Measurements from ENCODE around the gene ARSB. TPM values are rescaled to one million over a fixed set of nuclear protein-coding genes. Genes with fewer than 3 reads are reported as not detected.
A peak's percentile ranks its signal among the peaks of the same experiment; 100 is the strongest.

The ARSB gene
- total RNA-seq, 1 donor, result 38.4 TPM

GRCh38 chr5:78974011-78974410, 11.1 kb downstream of the ARSB start:
- Histone ChIP-seq H3K4me3 (ENCODE audit: insufficient read depth, low read length) (no peak overlapping the region), H4K20me1 (ENCODE audit: insufficient read depth, low read length) (no peaks in the 10 kb centered on the region), H3K9me3 (ENCODE audit: low read depth, low read length) (no peaks in the 10 kb centered on the region), H3K27me3 (ENCODE audit: insufficient read depth, low read length) (no peaks in the 10 kb centered on the region), H3K27ac (ENCODE audit: low read depth, low read length) (no peak overlapping the region), H3K4me1 (ENCODE audit: insufficient read depth, low read length) (peaks cover 8% of the 10 kb centered on the region), H3K36me3 (ENCODE audit: insufficient read depth, low read length) (no peaks in the 10 kb centered on the region), H3K4me2 (ENCODE audit: insufficient read depth, low read length) (no peak overlapping the region), H2AFZ (ENCODE audit: low read length) (no peak overlapping the region), H3K79me2 (ENCODE audit: insufficient read depth, low read length) (peaks cover 56% of the 10 kb centered on the region)
- no peak for DNase-seq (ENCODE audit: insufficient read length, low spot score, missing footprints)
- TF ChIP-seq CTCF (IDR thresholded peaks at IDR 0.05; ENCODE audit: extremely low read depth, low read depth, low read length), result no peak

- no peak for TF ChIP-seq CTCF (IDR thresholded peaks at IDR 0.05; ENCODE audit: extremely low read depth, low read depth, low read length)
Observed at GRCh38 chr5:78972654-78973428, 12.3 kb downstream of the ARSB start.

GRCh38 chr5:78971998-78972397, 13.1 kb downstream of the ARSB start:
- Histone ChIP-seq H3K27ac (ENCODE audit: low read depth, low read length) (no peak overlapping the region), H3K79me2 (ENCODE audit: insufficient read depth, low read length) (peaks cover 40% of the 10 kb centered on the region), H3K27me3 (ENCODE audit: insufficient read depth, low read length) (no peaks in the 10 kb centered on the region), H3K36me3 (ENCODE audit: insufficient read depth, low read length) (no peaks in the 10 kb centered on the region), H4K20me1 (ENCODE audit: insufficient read depth, low read length) (no peaks in the 10 kb centered on the region), H3K9me3 (ENCODE audit: low read depth, low read length) (no peaks in the 10 kb centered on the region), H3K4me1 (ENCODE audit: insufficient read depth, low read length) (peaks cover 8% of the 10 kb centered on the region), H2AFZ (ENCODE audit: low read length) (no peak overlapping the region), H3K4me3 (ENCODE audit: insufficient read depth, low read length) (no peak overlapping the region), H3K4me2 (ENCODE audit: insufficient read depth, low read length) (no peak overlapping the region)
- no peak for TF ChIP-seq CTCF (IDR thresholded peaks at IDR 0.05; ENCODE audit: extremely low read depth, low read depth, low read length)
- no peak for DNase-seq (ENCODE audit: insufficient read length, low spot score, missing footprints)

More at GRCh38 chr5:78972654-78973428, 12.3 kb downstream of the ARSB start:
- Histone ChIP-seq H3K36me3 (ENCODE audit: insufficient read depth, low read length) (no peaks in the 10 kb centered on the region), H3K4me1 (ENCODE audit: insufficient read depth, low read length) (peaks cover 8% of the 10 kb centered on the region), H4K20me1 (ENCODE audit: insufficient read depth, low read length) (no peaks in the 10 kb centered on the region), H3K27ac (ENCODE audit: low read depth, low read length) (no peak overlapping the region), H3K79me2 (ENCODE audit: insufficient read depth, low read length) (peaks cover 46% of the 10 kb centered on the region), H3K27me3 (ENCODE audit: insufficient read depth, low read length) (no peaks in the 10 kb centered on the region), H3K4me3 (ENCODE audit: insufficient read depth, low read length) (peak overlapping the region; percentile 3), H2AFZ (ENCODE audit: low read length) (peak overlapping the region; percentile 50), H3K9me3 (ENCODE audit: low read depth, low read length) (no peaks in the 10 kb centered on the region), H3K4me2 (ENCODE audit: insufficient read depth, low read length) (peak overlapping the region; percentile 56)
- DNase-seq (ENCODE audit: insufficient read length, low spot score, missing footprints), result no peak

- H3K9me3 ChIP-seq (ENCODE audit: low read depth, low read length), result no peaks in the 10 kb centered on the region
- H3K79me2 ChIP-seq (ENCODE audit: insufficient read depth, low read length), result peaks cover 19% of the 10 kb centered on the region
- no peaks in the 10 kb centered on the region for H3K27me3 ChIP-seq (ENCODE audit: insufficient read depth, low read length)
- H3K4me3 ChIP-seq (ENCODE audit: insufficient read depth, low read length), result no peak overlapping the region
- H3K4me1 ChIP-seq (ENCODE audit: insufficient read depth, low read length), result peaks cover 8% of the 10 kb centered on the region
- no peak overlapping the region for H3K4me2 ChIP-seq (ENCODE audit: insufficient read depth, low read length)
- H3K27ac ChIP-seq (ENCODE audit: low read depth, low read length), result no peak overlapping the region
- peaks cover 6% of the 10 kb centered on the region for H3K36me3 ChIP-seq (ENCODE audit: insufficient read depth, low read length)
- H2AFZ ChIP-seq (ENCODE audit: low read length), result no peak overlapping the region
- TF ChIP-seq CTCF (IDR thresholded peaks at IDR 0.05; ENCODE audit: extremely low read depth, low read depth, low read length), result no peak
- DNase-seq (ENCODE audit: insufficient read length, low spot score, missing footprints), result no peak
- H4K20me1 ChIP-seq (ENCODE audit: insufficient read depth, low read length), result no peaks in the 10 kb centered on the region
Observed at GRCh38 chr5:78968781-78969180, 16.3 kb downstream of the ARSB start.
